ENCODE data around the gene ASXL3. TPM values are rescaled to one million over a fixed set of nuclear protein-coding genes. Genes with fewer than 3 reads are reported as not detected.

Gene ASXL3
- total RNA-seq, 1 donor from 2014 or later = 1.5 TPM

DNA sequence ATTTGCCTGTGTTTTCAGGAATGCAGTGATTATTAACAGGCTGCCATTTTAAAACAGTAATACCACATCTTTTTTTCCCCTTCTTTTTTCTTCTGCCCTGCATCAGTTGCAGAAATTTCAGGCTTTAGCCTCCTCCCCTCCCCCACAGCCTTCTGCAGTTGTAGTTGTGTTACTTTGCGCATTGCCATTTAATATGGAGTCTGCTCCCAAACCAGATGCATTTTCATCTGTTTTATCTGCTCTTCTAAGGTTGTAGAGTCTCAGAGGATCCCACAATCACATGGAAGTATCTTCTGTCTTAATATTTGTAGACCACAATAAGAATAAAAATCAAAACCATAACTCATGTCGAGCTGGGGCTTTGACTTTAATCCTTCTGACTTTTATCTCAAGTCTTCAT lies 3.8 kb downstream of the ASXL3 start:
- no peak for DNase-seq (ENCODE audit: low spot score)

DNA sequence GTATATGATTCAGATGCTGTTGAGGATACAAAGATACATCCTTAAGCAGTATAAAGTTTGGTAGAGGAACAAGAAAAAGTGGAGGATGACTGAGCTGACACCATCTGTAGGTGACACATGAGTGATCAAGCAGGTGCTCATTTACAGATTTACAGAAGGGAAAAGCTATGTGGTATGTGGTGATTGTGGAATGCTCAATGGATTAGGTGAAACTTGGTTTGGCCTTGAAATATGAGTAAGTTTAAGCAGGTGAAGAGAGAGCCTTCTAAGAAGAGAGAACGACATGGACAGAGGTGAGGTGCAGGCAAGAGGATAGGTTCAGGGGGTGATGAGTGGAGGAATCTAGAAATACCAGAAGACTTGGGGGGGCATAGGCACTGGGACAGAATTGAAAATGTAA lies 5.9 kb downstream of the ASXL3 start:
- DNase-seq (ENCODE audit: low spot score) = no peak

DNA sequence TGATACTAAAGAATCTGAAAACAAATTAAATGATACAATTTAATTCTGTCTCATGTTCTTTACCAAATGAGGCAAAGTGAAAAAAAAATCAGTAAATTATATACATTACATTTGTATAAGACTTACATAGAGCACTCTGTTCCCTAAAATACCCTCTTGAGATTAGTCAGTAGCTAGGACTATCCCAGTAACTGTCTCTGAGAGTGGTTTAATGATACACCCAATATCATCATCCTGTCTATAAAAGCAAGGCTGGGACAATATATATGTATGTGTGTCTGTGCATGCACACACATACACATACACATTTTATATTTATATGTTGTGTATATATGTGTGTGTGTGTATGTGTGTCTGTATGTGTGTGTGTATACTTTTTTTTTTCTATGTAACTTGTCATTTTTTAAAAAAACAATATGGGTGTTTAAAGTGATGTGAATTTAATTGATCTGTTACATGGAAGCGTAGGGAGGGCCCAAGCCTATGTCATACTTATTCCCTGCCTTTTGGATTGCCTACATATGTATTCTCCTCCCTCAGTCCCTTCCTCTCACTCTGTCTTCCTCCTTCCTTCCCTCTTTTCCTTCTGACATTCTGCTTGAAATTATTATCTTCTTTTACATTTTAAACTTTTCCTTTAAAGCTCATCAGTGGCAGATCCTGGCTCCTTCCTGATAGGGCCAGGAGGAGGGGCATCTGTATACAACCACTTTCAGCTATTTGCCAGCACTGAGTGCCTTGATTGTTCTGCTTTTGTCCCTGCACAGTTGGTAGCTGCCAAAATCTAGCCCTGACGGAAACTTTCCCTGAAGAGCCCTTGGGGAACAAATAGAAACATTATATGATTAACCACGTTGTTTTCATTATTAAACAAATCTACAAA lies 6.8 kb downstream of the ASXL3 start:
- no peak for DNase-seq (ENCODE audit: low spot score)

DNA sequence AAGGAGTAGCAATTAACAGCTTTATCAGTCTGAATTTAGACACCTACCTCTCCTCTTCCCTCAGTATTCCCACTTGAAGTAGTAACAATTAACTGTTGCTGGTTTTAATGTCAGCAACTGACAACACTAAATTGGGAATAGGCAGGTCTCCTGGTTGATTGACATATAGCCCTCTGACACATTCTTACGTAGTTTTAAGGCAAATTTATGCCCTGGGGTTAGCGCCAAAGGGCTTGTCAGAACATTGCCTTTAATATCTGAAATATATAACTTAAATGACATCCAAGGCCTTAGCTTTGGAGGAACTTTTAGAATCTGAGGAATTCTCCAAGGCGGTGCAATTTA lies 7.4 kb downstream of the ASXL3 start:
- no peak for DNase-seq (ENCODE audit: low spot score)

DNA sequence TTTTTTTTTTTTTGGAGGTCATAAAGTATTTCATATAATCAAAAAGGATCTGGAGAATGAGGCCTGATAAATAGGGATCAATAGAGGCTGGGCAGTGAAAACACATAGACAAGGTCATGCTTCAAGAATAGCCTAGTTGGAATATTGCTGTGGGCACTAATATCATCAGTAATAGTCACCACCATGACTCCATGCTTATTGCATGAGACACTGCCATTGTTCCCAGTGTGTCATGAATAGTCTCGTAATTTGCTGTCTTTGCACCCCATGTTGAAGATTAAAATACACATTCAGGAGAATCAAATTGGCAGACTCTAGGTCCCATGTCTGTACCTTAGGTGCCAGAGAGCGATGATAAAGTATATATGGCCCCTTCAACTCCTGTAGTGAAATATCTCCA lies 10.3 kb downstream of the ASXL3 start:
- DNase-seq (ENCODE audit: low spot score) = no peak

DNA sequence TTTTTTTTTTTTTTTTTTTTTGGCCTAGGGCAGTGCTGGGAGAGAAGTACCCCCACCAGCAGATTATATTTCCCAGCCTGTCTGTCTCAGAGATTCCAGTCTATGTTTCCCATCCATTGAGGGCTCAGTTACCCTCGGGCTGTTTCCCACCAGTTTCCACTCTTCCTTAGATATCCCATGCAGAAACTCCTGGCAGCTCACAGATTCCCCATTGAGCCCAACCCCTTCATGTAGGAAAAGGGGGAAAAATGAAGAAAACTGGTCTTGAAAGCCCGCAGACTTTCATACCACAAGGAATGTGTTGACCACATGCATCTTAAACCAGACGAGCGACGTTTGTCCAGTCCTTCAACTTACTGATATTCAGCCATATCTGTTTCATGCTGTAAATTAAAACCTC lies 15.2 kb downstream of the ASXL3 start:
- DNase-seq (ENCODE audit: low spot score) = no peak

DNA sequence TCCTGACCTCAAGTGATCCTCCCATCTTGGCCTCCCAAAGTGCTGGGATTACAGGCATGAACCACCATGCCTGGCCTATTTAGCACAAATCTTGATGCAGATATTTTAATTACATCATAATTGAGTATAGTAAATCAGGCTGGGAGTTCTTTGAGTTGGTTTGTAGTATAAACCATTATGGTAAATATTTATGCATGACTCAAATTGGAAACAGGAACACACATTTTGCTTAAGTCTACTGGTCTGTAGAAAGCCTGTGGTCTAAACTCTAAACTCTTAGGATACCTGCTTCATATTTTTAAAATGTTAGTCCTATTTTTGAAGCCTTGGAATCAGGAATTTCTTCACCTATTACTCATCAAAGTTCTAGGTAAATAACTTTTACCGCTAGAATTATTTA lies 16.8 kb downstream of the ASXL3 start:
- DNase-seq (ENCODE audit: low spot score) = no peak

DNA sequence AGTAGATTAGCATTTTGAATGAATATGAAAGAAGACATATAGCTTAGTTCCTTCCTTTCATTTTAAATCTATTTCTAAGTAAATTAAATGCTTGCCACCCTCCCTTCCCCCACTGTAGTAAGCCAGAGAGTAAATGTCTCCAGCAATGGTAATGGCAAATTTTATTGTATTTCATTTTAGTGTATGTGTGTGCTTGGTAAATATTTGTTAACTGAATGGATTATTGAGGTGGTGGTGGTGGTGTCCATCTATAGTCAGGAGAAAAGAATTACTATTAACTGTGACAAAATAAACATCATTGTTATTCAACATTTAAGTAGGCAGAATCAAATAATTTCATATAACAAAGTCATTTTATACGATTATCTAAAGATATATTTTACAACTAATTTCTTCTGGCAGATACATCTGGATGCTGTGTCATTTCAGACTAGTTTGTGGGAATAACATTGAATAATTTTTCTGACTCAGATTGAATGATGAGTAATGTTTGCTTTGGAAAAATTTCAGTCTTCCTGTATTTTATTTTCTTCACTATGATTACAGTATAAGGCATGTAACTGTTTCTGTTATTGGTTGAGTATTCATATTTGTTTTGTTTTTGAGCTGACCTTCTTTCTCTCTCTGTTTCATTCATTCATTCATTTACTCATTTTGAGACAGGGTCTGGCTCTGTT lies 18.3 kb downstream of the ASXL3 start:
- DNase-seq (ENCODE audit: low spot score) = no peak

DNA sequence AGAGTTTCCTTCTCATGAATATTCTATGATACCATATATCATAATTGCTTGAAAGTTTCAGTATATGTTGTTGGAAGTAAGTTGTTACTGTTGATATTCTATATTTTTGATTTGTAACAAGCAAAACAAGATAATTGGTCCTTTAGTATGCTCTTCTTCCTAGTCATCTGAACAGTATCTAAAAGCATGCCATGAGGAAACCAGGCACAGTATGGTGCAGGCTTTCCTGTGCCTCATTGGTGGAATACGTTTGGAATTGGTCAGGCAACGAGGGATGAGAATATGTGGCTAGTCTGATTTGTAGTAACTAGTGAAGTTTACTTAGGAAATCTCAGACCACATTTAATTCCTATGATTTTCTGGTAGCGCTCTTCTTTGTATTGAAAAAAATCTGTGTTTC lies 22.8 kb downstream of the ASXL3 start:
- DNase-seq (ENCODE audit: low spot score) = no peak

DNA sequence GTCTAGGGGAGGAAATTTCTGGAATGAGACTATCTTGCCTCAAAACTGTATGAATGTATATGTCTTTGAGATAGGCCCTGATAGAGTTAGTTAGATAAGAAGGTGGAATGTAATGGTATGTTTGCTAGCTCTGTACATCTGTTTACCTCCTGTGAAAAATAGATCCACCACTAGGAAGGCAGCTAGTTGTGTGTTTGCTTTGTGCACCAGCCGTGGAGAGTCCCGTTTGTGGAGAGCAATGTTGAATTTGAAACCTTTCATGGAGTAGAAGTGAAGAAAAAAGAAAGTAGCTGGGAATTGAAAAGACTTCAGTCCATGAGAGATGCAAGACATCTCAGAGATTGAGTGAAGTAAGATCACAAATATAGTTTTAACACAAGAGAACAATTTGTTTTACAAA lies 25.4 kb downstream of the ASXL3 start:
- DNase-seq (ENCODE audit: low spot score) = no peak

DNA sequence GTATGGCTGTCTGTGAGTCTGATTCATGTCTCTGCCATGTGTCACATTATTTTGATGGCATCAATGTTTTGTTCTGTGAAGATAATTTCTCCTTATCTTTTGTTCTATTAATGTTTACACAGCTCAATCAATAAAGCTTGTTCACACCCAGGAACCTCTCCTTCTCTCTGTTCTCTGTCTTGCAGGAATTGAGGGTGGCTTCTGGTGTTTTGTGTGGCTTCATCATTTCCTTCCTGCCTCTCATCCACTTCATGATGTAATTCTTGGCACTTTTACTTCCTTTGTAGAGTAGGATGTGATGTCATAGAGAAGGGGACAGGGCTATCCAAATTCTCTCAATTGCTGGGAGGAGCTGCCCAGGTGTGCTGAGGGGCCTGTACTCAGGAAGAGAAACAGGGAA lies 27.2 kb downstream of the ASXL3 start:
- DNase-seq (ENCODE audit: low spot score) = no peak

DNA sequence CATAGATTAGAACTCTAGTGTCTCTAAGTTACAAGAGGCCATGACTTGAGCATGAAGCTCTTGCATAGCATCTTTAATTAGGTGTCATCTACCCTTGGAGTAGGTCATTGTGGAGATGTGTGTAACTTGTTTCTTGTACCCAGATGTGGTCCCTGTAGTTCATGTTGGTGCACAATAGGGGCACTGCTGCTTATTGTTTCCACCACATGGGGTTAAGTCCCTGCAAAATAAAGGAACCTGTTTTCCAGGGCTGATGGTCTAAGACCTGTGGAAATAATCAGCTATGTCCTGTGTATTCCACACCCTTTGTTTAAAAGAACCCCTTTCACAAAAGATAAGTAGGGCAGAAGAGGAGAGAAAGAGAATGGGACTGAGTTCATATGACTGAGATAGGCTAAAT lies 28.6 kb downstream of the ASXL3 start:
- DNase-seq (ENCODE audit: low spot score) = no peak

DNA sequence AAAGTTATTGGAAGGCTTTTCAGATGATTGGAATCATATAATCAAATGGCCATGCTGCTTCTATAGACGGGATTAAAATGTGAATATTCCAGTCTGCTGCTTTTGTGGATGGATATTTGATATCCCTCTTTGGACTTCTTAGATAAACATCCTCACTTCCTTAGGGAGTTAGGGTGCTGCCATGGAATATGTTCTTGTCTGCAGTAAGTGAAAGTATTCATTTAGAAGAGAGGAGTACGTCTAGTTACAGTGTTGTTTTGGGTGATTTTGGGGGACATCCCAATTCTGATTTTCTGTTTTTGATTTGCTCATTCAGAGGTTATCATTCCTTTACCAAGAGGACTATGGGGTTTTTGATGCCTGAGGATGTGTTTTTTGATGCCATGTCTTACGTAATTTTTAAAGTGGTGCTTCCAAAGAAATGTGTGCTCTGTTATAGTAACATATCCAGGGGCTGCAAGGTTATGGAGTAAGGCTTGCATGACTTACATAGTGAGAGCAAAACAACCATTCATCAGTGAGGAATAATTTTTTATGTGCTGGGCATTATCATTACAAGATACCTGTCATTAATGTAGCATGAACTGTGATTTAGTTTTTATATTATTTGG lies 33.6 kb downstream of the ASXL3 start:
- no peak for DNase-seq (ENCODE audit: low spot score)

DNA sequence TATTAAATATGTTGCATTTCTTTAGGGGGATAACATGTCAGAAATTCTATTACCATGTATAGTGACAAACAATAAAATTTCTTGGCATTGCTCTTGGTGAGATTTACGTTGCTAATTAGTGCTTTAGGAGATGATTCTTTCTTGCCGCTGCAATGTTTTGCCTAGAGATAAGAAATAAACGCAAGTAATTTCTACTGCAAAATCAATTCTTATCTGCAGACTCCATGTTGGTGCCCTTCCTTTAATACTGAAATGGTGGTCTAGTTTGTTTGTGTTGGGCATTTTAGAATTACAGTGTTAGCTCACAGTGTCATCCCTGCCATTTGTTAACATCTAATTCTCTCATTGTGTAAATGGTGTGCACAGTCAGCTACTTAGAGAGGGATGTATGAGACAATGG lies 34.6 kb downstream of the ASXL3 start:
- DNase-seq (ENCODE audit: low spot score) = no peak

DNA sequence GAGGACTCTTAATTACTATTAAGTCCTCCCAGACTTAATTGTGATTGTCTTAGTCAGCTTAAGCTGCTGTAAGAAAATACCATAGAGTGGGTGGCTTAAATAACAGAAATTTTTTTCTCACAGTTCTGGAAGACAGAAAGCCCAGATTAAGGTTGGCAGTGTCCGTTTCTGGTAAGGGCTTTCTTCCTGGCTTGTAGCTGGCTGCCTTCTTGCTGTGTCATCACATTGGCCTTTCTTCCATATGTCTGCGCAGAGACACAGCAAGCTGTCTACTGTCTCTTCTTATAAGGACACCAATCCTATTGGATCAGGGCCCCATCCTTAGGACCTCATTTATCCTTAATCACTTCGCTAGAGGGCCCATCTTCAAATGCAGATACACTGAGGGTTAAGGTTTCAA lies 38.5 kb downstream of the ASXL3 start:
- no peak for DNase-seq (ENCODE audit: low spot score)

DNA sequence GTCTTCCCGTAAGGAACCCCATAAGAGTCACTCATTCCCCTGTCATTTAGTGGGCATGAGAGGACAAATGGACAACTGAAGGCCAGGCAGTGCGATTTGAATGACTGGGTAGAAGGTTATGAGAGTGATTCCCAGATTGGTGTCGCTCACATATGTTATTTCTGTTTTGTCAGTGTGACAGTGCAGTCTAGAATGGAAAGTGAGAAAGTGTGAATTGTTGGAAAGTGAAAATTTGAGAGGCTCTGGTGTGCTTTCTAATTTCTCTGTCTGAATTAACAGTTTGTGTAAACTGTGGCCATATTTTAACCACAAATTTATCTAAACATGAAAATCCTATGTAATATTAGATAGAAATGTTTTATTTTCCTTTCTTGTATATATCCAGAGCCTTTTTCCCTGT lies 49.1 kb downstream of the ASXL3 start:
- no peak for DNase-seq (ENCODE audit: low spot score)

DNA sequence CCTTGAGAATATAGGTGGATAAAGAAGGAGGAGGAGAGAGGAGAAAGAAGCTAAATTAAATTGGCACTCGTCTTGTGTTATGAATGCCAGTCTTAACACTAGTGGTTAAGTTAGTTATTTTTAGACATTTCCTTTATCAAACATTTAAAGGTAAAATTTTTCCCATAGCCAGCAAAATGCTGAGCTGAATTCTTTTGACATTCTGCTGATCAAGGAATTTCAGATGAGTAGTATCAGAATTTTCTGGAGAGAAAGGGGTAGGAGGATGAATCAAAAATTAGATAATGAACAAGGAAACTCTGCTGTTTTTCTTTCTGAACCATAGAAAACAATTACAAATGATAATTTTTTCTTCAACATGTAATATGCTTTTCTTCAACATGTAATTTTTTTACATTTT lies 52.5 kb downstream of the ASXL3 start:
- DNase-seq (ENCODE audit: low spot score) = no peak

DNA sequence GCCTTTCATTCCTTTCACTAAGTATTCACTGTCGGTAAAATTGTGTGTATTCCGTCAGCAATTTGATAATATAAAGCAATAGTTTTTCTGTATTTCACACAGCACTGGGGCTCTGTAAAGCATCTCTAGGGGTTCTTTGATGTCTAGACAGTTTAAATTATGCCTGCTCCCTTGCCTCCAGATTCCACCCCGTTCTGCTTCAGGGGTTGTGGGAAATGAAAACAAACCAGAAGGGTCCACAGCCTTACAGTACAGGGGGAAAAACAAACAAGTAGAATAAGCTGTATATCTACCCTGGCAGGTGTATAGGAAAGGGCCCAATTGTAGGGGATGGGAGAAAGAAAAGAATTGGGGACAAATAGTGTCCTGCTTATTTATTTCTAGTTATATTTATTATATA lies 63.1 kb downstream of the ASXL3 start:
- no peak for DNase-seq (ENCODE audit: low spot score)

DNA sequence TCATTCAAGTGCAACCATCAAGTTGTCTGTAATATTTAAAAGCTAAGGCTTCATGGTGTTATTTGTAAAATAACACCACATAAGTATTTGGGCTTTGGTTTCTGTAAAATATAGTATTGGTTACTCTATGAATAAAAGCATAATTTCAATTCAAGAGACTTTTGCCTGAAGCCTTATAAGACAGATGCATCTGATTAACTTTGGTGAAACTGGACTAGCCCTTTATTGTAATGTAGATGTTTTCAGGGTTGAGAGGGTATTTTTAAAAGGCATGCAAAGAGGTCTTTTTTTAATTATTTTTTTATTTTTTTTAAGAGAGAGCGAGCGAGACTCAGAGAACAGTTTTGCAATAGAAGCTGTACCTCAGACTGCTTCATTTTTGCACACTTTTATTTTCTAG lies 66.5 kb downstream of the ASXL3 start:
- DNase-seq (ENCODE audit: low spot score) = no peak

DNA sequence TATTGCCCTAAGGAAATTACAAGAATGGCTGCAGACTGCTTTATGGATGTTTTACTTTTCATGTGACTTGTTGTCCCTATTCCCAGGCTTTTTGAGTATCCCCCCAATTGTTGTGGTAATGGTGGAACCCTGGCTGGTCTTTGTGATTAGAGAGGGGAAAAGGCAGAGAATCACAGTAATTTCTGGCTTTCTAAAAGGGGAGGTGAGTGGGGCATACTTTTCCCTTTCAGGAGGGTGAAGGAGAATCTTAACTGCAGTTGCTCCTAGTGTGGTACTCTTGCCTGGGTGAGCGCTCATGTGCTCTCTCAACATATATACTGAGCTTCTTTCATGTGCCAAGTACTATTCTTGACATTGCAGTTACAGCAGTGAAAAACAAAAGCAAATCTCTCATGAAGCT lies 69.3 kb downstream of the ASXL3 start:
- DNase-seq (ENCODE audit: low spot score) = no peak

DNA sequence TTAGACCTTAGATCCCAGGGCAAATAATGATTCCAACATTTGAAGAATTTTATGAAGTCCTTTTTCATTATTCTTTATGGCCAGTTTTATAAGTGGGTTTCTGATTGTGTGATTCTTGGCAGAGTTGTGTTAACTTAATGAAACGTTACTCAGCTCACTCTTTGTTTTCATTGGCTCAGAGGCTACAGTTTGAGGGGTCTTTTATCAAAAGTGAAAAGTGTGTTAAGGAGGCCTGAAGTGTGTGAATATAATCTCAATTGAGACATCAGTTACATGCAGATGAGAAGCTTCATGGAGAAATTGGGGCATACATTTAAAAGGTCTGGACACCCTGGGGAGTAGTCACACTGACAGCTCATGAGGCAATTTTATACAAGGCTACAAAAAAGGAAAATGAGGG lies 74.6 kb downstream of the ASXL3 start:
- DNase-seq (ENCODE audit: low spot score) = no peak

DNA sequence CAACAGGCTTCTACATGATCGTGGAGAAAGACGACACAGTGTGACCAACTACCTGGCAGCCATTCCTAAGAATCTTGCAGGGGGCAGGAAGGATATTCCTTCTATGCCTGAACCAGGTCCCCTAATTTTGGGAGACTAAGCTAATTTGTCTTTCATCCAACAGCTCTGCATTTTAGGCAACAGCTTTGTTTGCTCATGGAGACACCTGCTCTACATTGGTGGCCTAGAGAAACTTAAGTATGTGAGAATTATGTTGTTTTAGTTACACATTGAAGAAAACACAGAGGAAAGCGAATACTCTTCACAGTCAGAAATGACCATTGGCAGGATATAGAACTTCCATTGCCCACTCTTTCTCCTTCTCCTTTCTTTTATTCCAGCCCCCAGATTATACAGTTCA lies 75.2 kb downstream of the ASXL3 start:
- no peak for DNase-seq (ENCODE audit: low spot score)
